Colonic mucosa (tissue), 4 donors: ENCODE results near the gene GMPPA. TPM values are rescaled to one million over a fixed set of nuclear protein-coding genes. Genes with fewer than 3 reads are reported as not detected.

Experiments used
- DNase-seq: peaks from one replicate; pipeline ENCODE4 v3.0.0-alpha.2; 2020
- H3K27ac ChIP-seq: fragments of 200-600 bp; one replicate; pipeline ENCODE4 v1.8.0; 2021
- H3K27me3 ChIP-seq: fragments of 200-600 bp; one replicate; pipeline ENCODE4 v1.8.0; 2021
- H3K36me3 ChIP-seq: fragments of 200-600 bp; one replicate; pipeline ENCODE4 v1.8.0; 2021
- H3K4me1 ChIP-seq: fragments of 200-600 bp; one replicate; pipeline ENCODE4 v1.8.0; 2021; ENCODE audit warnings: mild to moderate bottlenecking
- H3K4me3 ChIP-seq: fragments of 200-600 bp; one replicate; pipeline ENCODE4 v1.8.0; 2021
- H3K9ac ChIP-seq, 2 donors: one replicate each; pipeline ENCODE4 v1.7.0; 2013; ENCODE audit warnings: control low read depth in 2 of 2, low read depth in 2 of 2, low read length in 2 of 2
- H3K9me3 ChIP-seq: fragments of 200-600 bp; one replicate; pipeline ENCODE4 v1.8.0; 2021
- intact Hi-C: fragments of 100-400 bp; cut with DNase I; formaldehyde crosslinking; loops from one replicate; pipeline ENCODE4 v1.14.1; 2022
- total RNA-seq, 2 donors: library from RNA; stranded (reverse); fragmentation: NEBNext Ultra II Directional in 1 of 2; extraction: Animal tissue kit (Norgen Biotek cat#: 25700) in 1 of 2; gene quantifications; one replicate each; pipeline ENCODE4 v1.2.1, GENCODE V29; 2021
- TF ChIP-seq, protein P1 (sequence below): fragments of 200-600 bp; IDR thresholded peaks from one replicate; pipeline ENCODE4 v1.8.0; 2022; ENCODE audit warnings: antibody characterized with exemption, mild to moderate bottlenecking
- donor health status: healthy.
- donor health status: DM: no; HTN: no; CAD: no.
- donor health status: DM: no; HTN: no; CAD: no.

The GMPPA gene
- total RNA-seq, 2 donors from 2014 or later, result 49.7 to 86.1 TPM

DNA sequence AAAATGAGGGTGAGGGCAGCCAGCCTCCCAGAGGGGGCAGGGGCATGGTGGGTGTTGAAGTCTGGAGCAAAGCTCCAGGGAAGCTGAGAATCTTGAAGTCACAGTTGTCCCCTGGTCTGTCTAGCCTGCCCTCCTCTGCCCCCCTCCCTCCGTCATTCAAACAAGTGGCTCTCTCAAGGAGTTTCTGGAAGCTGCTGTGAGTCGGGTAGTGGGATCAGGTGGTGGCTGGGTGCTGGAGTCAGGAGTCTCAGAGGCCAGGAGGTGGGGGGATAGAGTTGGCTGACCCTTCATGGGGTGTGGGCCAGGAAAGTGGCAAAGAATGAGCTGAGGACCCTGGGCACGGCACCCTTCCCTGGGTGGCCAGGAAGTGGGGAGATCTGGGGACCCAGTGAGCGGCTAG lies 15.1 kb downstream of the GMPPA start:
- Histone ChIP-seq H3K9me3 (no peaks in the 10 kb centered on the region), H3K4me3 (no peak overlapping the region), H3K27me3 (peaks cover 44% of the 10 kb centered on the region), H3K36me3 (no peaks in the 10 kb centered on the region), H3K4me1 (no peaks in the 10 kb centered on the region), H3K9ac (no peak overlapping the region), H3K27ac (no peak overlapping the region)
- intact Hi-C loops, result no loop called here
- DNase-seq, result no peak
- TF ChIP-seq, protein P1, sequence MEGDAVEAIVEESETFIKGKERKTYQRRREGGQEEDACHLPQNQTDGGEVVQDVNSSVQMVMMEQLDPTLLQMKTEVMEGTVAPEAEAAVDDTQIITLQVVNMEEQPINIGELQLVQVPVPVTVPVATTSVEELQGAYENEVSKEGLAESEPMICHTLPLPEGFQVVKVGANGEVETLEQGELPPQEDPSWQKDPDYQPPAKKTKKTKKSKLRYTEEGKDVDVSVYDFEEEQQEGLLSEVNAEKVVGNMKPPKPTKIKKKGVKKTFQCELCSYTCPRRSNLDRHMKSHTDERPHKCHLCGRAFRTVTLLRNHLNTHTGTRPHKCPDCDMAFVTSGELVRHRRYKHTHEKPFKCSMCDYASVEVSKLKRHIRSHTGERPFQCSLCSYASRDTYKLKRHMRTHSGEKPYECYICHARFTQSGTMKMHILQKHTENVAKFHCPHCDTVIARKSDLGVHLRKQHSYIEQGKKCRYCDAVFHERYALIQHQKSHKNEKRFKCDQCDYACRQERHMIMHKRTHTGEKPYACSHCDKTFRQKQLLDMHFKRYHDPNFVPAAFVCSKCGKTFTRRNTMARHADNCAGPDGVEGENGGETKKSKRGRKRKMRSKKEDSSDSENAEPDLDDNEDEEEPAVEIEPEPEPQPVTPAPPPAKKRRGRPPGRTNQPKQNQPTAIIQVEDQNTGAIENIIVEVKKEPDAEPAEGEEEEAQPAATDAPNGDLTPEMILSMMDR, result no peak

DNA sequence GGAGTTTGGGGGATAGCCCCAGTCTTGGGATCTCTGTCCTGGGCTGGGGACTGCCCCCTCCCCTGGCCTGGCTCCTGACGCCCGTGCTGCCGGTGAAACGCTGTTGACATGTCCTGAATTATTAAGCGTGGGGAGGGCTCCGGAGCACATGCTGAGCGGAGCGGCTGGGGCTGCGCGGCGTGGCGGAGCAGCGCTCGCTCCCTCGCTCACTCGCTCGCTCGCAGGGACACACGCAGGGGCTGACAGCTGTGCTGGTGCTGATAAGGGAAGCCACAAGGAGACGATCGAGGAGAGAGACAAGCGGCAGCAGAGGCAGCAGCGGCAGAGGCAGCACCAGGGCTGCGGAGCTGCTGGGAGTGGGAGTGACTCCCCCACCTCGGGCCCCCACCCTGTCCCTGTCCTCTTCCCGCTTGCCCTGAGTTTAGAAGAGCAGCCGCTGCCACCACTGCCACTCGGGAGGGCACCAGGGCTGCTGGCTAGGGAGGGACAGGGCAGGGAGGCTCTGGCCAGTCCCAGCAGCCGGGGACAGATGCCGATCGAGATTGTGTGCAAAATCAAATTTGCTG lies 15.6 kb downstream of the GMPPA start, which contains the start of gene ASIC4:
ASIC4 (plus strand) TSS at position 287 of the 566 bp plus-strand sequence; CDS start at position 530, 243 bp downstream.
- H3K9me3 ChIP-seq, result no peaks in the 10 kb centered on the region
- no peak within 1 kb of the TSS for H3K27ac ChIP-seq
- peaks cover 44% of the 10 kb centered on the region for H3K27me3 ChIP-seq
- H3K4me3 ChIP-seq, result no peak within 1 kb of the TSS
- no peaks in the 10 kb centered on the region for H3K4me1 ChIP-seq
- H3K36me3 ChIP-seq, result no peaks in the 10 kb centered on the region
- intact Hi-C loops, result no loop called here
- DNase-seq, result no peak
- TF ChIP-seq, protein P1, result no peak
- no peak within 1 kb of the TSS for H3K9ac ChIP-seq

DNA sequence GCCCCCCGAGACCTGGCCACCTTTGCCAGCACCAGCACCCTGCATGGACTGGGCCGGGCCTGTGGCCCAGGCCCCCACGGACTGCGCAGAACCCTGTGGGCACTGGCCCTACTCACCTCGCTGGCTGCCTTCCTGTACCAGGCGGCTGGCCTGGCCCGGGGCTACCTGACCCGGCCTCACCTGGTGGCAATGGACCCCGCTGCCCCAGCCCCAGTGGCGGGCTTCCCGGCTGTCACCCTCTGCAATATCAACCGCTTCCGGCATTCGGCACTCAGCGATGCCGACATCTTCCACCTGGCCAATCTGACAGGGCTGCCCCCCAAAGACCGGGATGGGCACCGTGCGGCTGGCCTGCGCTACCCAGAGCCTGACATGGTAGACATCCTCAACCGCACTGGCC lies 16.1 kb downstream of the GMPPA start:
- TF ChIP-seq, protein P1, result no peak
- no peaks in the 10 kb centered on the region for H3K9me3 ChIP-seq
- H3K27ac ChIP-seq, result no peak overlapping the region
- H3K27me3 ChIP-seq, result peaks cover 44% of the 10 kb centered on the region
- intact Hi-C loops, result no loop called here
- no peaks in the 10 kb centered on the region for H3K36me3 ChIP-seq
- DNase-seq, result no peak
- H3K9ac ChIP-seq, result no peak overlapping the region
- no peaks in the 10 kb centered on the region for H3K4me1 ChIP-seq
- no peak overlapping the region for H3K4me3 ChIP-seq

DNA sequence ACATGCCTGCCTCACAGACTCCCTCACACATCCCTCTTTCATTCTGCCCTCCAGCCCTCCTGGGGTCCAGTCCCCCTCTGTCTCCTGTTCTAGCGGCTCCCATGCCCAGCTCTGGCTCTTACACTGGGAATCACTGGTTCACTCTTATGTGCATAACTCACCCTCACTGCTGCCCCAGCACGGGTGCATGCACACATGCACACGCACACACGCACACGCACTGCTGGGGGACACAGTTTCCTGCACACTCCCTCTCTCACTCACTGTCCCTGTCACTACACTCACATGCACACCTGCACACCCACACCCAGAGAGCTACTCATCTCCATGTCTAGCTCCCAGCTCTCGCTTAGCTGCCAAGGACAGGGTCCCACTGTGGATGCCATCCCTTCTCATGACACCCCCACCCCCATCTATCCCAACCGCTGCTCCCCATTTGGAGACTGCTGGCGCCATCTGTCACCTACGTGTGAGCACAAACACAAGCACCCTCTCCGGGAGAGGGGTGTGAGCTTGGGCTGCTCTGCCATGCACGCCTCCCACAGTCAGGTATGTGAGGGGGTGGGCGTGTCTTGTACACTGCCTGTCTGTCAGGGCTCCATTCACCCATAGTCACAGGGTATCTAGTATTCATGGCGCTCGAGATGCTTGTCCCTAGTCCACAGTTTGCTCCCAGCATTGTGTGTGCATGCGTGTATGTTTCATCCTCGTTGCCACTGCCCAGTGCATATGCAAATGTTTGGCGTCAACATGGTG lies 17.4 kb downstream of the GMPPA start:
- TF ChIP-seq, protein P1, result no peak
- Histone ChIP-seq H3K27me3 (peaks cover 43% of the 10 kb centered on the region), H3K4me3 (no peak overlapping the region), H3K9ac (no peak overlapping the region), H3K9me3 (no peaks in the 10 kb centered on the region), H3K4me1 (no peaks in the 10 kb centered on the region), H3K36me3 (no peaks in the 10 kb centered on the region), H3K27ac (no peak overlapping the region)
- no peak for DNase-seq
- intact Hi-C loops, result no loop called here

DNA sequence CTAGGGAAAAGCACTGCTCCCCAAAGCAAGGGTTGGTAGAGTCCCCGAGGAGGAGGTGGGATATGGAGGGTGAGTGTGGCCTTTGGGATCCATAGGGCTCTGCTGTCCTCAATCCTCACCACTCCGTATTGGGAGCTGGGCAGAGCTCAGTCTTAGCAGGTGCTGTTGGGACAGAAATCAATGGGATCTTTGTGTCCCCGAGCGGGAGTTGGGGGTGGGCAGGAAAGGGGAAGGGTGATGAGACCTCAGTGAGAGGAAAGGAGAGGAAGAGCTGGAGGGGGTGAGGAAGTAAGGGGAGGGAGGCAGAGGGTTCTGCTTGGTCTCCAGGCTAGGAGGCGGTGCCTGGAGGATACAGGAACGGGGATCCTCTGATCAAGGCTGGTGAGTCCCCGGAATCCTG lies 18.2 kb downstream of the GMPPA start:
- Histone ChIP-seq H3K4me3 (no peak overlapping the region), H3K9ac (no peak overlapping the region), H3K9me3 (no peaks in the 10 kb centered on the region), H3K4me1 (no peaks in the 10 kb centered on the region), H3K27me3 (peaks cover 44% of the 10 kb centered on the region), H3K27ac (no peak overlapping the region), H3K36me3 (no peaks in the 10 kb centered on the region)
- DNase-seq, result no peak
- intact Hi-C loops, result no loop called here
- TF ChIP-seq, protein P1, result no peak
